HFF-Myc (cell line): ENCODE measurements around the gene TMED9.

Experiments
- DNase-seq: peaks from one replicate; pipeline ENCODE4 v3.0.0-alpha.2; 2011; ENCODE audit warnings: low read depth; ENCODE audit errors: extremely low read depth
- H3K4me3 ChIP-seq: replicated peaks from 2 replicates; pipeline ENCODE4 v1.5.1; 2011; ENCODE audit warnings: low read depth, mild to moderate bottlenecking, control low read depth, low read length
- CTCF ChIP-seq: IDR thresholded peaks from 2 replicates; pipeline ENCODE4 v1.5.1; 2012; ENCODE audit warnings: mild to moderate bottlenecking, low read depth, low read length, control low read depth; ENCODE audit errors: missing control alignments

The TMED9 gene

DNA sequence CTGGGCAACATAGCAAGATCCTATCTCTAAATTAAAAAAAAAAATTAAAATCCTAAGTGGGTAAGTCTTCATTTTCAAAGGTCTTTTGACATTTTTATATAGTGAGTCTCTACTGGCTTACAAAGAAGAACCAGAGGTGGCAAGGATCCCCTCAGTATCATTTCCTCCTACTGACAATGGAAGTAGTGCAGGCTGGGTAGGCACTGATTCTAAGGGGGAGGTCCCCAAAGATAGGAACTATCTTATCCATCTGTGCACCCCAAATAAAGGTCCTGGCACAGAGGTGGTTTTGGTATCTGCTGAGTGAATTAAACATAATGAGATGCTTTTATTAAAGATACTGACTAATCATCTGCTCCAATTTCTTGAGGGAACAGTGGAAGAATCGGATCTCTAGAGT, 41.9 kb upstream of the TMED9 start:
- no peak overlapping the region for H3K4me3 ChIP-seq
- no peak for DNase-seq
- no peak for TF ChIP-seq CTCF

- TF ChIP-seq CTCF, result no peak
- peak overlapping the region; percentile 82 for H3K4me3 ChIP-seq
- DNase-seq, result no peak
Observed at GRCh38 chr5:177552839-177553455, 39.1 kb upstream of the TMED9 start.

DNA sequence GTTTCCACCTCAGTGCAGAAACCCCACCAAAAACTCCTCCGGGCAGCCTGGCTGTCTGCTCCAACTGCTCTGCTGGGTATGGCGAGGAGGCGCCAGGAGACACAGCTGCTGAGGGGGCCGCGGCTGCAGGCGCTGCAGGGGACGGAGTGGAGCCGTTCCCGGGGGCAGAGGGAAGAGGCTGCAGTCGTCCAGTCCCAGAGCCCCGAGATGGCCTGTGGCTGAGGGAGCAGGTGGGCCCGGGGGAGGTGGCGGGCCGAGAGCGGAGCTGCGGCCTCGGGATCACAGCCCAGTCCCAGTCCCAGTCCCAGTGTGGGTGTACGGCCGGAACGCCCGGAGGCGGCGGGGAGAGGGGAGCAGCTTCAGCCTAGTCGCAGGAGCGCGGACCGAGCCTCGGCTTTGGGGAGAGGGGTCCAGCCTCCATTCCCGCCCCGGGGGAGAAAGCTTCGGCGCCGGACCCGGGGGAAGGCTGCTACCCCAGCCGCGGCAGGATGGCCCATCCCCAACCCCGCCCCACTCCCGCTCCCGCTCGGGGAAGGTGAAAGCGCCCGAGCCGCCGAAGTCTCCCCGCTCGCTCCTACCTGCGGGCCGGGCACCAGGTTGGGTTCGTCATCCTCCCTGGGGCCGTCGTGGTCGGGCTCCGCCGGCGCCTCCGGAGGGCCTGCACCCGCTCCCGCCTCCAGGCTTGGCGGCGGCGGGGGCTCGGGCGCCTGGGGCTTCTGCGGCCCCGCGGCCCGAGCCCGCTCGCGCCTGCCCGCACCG, 38.2 kb upstream of the TMED9 start:
- peak overlapping the region; percentile 82 for H3K4me3 ChIP-seq
- DNase-seq, result no peak
- no peak for TF ChIP-seq CTCF

- peak within 1 kb of the TSS; percentile 82 for H3K4me3 ChIP-seq
- DNase-seq, result peak; percentile 70
- TF ChIP-seq CTCF, result no peak
Observed at GRCh38 chr5:177554474-177555111, 37.4 kb upstream of the TMED9 start, which contains the start of gene FAM193B. Gene FAM193B, minus strand, starts transcription at chr5:177554563. Its CDS starts 105 bp downstream, at chr5:177554458.

- H3K4me3 ChIP-seq, result peak overlapping the region; percentile 82
- no peak for TF ChIP-seq CTCF
- DNase-seq, result no peak
Observed at GRCh38 chr5:177555228-177555627, 36.8 kb upstream of the TMED9 start.

- no peak overlapping the region for H3K4me3 ChIP-seq
- no peak for DNase-seq
- TF ChIP-seq CTCF, result no peak
Observed at GRCh38 chr5:177555665-177556064, 36.3 kb upstream of the TMED9 start.
